Dermis blood vessel endothelial cell (primary cell): ENCODE data around the gene SLC9A9. TPM values are rescaled to one million over a fixed set of nuclear protein-coding genes. Genes with fewer than 3 reads are reported as not detected.

Source experiments
- DNase-seq: peaks from one replicate; pipeline ENCODE4 v3.0.0; 2010
- total RNA-seq: library from RNA; depleted of rRNA; stranded (reverse); fragments of >200 nt; gene quantifications from 2 replicates; pipeline ENCODE4 v1.2.3, GENCODE V29; 2014

The SLC9A9 gene
- total RNA-seq, 1 donor from 2014 or later = 3.2 TPM

DNA sequence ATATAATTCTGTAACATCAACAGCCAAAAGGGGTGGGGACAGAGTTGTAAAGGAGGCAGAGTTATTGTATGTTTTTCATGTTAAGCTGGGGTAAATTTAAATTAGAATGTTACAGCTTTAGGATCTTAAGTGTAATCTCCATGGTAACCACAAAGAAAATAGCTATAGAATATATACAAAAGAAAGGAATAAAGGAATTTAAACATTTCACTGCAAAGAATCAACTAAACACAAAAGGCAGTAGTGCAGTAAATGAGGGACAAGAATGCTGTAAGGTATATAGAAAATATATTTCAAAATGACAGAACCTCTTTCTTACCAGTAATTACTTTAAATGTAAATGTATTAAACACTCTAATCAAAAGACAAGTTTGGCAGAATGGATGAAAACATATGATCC, 361.7 kb downstream of the SLC9A9 start:
- DNase-seq = no peak

DNA sequence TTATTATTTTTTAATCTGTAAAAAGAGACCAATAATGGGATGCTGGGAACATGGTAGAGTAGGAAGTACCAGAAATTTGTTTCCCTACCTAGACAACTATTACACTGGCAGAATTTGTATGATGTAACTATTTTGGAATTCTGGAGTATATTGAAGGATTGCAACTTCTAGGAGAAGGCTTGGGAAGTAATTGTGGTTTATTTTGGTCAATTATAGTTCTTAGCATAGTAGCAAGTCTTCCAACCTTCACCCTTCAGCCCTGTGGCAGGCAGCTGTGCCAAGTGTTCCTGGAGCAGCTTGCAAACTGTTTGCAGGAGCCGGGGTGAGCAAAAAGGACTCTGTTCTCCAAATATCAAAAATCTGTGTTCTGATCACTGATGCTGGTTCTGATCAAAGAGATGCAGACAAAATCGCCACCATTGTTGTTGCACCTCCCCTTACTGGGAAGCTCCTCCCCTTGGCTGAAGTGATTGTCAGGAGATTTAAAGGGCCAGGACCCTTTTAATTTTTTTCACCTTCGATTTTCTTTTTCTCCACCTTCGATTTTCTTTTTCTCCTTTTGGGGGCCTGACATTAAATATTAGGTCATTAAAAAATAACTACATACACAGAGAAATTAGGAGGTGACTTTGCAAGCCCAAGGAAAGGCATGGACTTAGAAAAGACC, 363.3 kb downstream of the SLC9A9 start:
- DNase-seq = no peak

- no peak for DNase-seq
These were observed 365.1 kb downstream of the SLC9A9 start for GRCh38 chr3:143483214-143483613.

- no peak for DNase-seq
These were observed 365.9 kb downstream of the SLC9A9 start for GRCh38 chr3:143482106-143483088.

GRCh38 chr3:143480344-143480743, 367.9 kb downstream of the SLC9A9 start:
- DNase-seq = peak; percentile 14

DNA sequence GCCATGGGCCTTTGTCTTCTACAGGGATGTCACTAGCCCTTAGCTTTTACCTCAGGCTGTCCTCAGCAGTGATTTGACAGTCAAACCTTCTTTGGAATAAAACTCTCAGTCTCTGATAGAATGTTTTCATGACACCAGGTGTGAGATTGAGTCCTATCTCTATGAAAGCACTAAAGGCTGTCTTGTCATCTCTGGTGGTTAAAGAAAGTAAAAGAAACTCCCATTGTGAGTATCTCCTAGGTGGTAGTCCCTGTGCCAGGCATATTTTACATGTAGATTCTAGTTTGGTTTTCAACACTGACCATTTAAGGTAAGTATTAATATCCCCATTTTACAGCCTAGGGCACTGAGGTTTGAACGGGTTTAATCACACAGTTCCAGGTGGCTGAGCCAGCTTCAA, 368.5 kb downstream of the SLC9A9 start:
- DNase-seq = no peak

- no peak for DNase-seq
These were observed 370.1 kb downstream of the SLC9A9 start for GRCh38 chr3:143478115-143478693.

GRCh38 chr3:143476965-143477640, 371.2 kb downstream of the SLC9A9 start:
- DNase-seq = no peak

DNA sequence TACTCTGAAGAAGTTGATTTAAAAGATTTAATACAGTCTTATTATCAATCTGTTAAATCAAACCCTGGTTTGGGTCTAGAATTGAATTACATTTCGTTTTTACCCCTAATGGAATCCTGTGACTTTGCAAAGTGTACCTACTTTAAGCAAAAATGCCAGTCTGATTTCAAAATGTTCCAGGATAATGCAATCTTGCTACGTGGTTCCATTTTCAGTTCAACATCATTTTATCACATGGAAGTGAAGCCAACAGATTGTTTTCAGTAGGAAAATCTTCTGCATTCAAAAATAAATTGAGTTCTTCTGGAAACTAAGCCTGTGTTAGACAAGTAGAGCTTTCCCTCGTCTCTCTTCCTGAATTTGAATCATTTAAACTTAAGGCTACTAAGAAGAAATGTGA, 372.3 kb downstream of the SLC9A9 start:
- no peak for DNase-seq

- DNase-seq = no peak
These were observed 375.3 kb downstream of the SLC9A9 start for GRCh38 chr3:143472731-143473523.

DNA sequence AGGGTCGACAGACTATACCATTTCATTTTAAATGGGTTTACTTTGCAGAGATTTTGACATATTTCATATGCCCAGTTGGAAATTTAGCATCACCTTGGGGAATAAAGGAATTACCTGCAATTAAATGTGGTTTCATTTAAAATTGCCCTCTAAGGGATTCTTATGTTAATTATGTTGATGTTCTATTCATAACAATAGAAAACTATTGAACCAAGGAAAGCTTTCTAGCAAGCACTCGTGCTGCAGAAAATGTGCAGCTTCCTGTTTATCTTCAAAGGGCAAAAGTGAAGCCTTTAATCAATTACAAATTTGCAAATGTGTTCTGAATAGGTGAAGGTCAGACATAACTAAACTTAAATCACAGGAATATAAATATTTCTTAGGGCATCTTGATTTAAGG, 376.6 kb downstream of the SLC9A9 start:
- no peak for DNase-seq

DNA sequence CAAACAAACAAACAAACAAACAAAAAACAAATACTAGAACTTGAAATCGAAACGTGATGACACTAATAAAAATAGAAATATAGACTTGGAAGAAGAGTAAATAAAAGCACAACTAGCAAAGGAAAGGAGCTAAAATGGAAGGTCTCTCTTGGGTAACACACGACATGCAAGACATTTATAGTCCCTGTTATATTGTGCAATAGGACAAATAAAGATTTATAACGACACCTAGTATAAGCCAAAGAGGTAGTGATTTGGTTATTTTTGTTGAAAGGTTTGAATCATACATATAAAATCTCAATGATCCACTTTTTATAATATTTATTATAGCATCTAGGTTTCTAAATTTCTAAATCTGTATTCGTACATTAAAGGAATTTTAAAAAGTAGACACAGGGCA, 379.1 kb downstream of the SLC9A9 start:
- DNase-seq = no peak

DNA sequence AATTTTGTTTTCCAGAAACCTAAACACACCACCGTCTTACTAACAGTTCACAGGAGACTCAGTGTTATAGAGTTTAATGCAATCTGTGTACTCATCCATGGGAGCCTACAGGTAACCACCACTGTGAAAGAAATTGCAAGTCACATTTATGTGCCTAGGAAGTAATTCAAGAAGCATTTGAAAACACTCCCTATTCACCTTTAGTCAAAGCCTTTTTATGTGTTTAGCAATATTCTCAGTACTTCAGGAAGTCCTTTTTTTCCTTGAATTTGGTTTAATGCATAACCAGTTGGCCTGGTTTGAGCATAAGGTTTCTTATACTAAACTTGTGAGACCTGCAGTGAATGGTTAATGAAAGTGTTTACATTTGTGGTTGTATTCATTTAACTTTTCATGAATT, 382.6 kb downstream of the SLC9A9 start:
- no peak for DNase-seq

DNA sequence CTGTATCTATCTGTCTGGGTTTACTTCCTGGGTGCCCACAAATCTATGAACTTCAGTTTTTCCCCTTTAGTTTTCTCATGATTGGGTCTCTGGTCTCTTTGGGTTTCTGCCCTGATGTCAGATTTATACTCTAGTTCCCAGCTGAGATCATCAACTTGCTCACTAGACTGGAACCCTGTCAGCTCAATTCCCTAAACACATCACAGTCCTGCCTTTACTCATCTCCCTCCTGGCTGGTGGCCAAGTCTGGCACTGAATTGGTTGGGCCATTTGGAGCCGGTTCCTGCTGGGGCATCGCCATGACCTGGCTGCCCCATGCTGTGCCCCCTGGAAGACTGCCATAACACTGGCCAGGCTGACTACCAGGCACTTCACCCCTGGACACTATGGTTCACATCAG, 383.4 kb downstream of the SLC9A9 start:
- DNase-seq = no peak

- DNase-seq = no peak
These were observed 392.8 kb downstream of the SLC9A9 start for GRCh38 chr3:143455480-143455879.

DNA sequence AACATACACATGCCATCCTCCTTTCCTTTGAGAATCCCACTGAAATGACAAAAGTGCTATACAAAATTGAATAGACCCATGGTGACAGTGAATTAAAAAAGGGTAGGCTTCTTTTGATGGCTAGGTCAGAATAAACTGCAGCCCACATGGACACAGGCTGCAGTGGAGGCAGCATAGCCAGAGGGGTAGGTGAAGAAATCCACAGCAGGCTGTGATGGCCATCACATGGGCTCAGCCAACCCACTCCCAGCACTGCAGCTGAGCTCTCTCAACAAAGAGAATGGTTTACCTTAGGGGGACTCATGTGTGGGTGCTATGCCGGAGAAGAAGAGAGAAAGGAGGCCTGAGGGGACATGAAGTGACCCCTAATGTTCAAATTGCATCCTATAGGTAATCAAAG, 397.6 kb downstream of the SLC9A9 start:
- no peak for DNase-seq

- no peak for DNase-seq
These were observed 400.8 kb downstream of the SLC9A9 start for GRCh38 chr3:143447491-143447890.

DNA sequence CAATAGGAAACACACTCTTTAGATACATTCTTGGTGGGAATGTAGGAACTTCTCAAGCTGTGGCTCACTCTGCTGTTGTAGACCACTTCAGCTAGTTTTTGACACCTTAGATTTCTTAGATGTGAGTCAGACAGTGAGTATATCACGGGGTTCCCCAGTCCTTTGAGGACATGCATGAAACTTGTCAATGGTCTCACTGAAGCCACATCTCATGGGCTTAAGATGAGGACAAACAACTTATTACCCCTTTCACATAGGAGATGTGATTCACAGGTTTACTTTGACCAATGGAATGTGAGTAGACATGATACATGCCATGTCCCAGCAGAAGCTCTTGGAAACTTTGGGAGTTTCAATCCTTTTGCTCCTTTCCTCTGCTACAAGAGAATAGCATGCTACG, 403.1 kb downstream of the SLC9A9 start:
- peak; percentile 18 for DNase-seq

DNA sequence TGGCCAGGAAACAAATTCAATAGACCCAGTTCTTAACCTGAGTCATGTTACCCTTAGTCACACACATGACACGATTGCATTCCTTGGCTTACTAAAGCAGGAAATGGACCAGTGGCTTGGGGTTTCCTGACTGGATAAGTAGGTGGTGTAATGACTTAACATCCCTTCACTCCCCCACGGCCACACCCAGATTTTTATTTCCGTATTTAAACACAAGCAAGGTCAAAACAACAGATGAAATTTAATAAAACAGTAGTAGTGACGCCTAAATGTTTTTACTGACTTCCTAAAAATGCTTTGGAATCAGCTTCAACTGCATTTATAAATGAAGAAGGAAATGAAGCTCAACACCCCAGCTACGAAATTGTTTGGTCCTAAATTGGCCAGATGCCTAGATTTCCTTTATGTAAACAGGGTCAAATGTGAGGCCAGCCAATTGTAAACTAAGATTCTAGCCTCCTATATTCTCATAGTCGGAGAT, 404.4 kb downstream of the SLC9A9 start:
- DNase-seq = peak; percentile 99

DNA sequence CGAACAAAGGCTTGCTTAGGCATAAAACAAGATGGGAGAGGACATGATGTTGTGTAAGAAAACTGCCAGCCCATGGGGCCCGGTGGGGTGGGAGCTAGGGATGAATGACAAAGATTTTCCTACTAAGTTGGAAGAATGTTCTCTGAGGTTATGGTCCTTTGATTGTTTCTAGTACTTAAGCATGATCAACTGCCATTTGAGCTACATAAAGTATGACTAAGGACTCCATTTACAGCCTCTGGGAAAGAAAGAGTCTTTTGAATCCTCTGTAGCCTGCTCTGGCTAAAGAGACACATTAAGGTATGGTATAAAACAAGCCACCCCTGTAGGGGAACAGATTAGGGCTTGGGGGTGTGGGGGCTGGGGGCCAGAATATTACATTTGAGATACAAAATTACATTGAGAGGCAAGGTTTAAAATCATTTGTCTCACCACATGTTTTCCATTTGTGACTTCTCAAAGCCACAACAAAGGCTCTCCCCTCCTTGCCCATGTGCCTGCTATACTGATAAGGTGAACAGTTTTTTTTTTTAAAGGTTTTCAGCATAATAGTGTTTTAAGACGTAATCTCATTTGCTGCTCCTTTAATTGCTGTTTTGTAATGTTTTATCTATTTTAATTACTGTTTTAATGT, 405.3 kb downstream of the SLC9A9 start:
- DNase-seq = peak; percentile 32

DNA sequence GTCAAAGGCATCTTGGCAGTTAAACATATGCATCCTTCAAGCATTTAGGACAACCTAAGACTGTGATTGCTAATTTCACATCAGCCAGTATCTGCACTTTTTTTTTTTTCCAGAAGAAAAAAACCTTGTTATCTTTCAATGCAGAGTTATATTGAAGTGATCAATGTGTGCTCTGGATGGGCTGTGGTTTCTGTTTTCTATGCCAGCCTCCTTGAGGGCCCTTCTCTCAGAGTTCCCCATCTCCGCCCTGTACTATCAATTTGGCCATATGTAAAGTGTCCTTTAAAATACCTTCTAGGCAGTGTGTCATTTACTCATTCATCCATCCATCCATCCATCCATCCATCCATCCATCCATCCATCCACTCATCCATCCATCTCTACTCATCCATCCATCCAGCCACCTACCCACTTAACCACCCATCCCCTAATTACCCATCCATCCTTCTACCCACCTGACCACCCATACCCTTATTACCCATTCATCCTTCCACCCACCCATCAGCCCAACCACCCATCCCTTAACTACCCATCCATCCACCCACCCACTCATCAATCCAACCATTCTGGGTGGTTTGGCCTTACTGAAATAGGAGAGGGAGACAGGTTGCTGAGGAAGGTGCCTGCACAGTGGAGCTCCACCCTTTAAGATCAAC, 406.6 kb downstream of the SLC9A9 start:
- no peak for DNase-seq
